Cerebellar nuclear complex (tissue), 1 donor: ENCODE measurements around the gene ANXA9.

ENCODE experiments used
- DNase-seq, 2 experiments: peaks; one replicate each; lab custom pipeline; 2025; lab: John Stamatoyannopoulos, UW

Gene ANXA9

GRCh38 chr1:151005729-151006319 lies 23.7 kb downstream of the ANXA9 start:
- no peak for DNase-seq

- peak; percentile 63 to 77 for DNase-seq
Measured at GRCh38 chr1:151006327-151007052, 24.4 kb downstream of the ANXA9 start, which contains the start of gene MINDY1. TSS of gene MINDY1 (minus strand) at chr1:151006902. CDS start at chr1:151002617, 4,285 bp downstream.

GRCh38 chr1:151007853-151008243 lies 25.8 kb downstream of the ANXA9 start:
- no peak for DNase-seq

GRCh38 chr1:151008244-151009205 lies 26.4 kb downstream of the ANXA9 start, which contains the start of gene PRUNE1:
TSS of gene PRUNE1 (plus strand) at chr1:151008449. CDS start at chr1:151008633, 184 bp downstream.
- DNase-seq: peak; percentile 64 to 75

- DNase-seq: no peak
Measured at GRCh38 chr1:151009206-151009587, 27.1 kb downstream of the ANXA9 start.

GRCh38 chr1:151009674-151010345 lies 27.7 kb downstream of the ANXA9 start:
- no peak for DNase-seq

- DNase-seq: no peak
Measured at GRCh38 chr1:151010346-151010726, 28.2 kb downstream of the ANXA9 start.

GRCh38 chr1:151011154-151011850 lies 29.2 kb downstream of the ANXA9 start:
- no peak for DNase-seq

GRCh38 chr1:151012684-151013471 lies 30.8 kb downstream of the ANXA9 start:
- no peak for DNase-seq

GRCh38 chr1:151013518-151013917 lies 31.4 kb downstream of the ANXA9 start:
- DNase-seq: no peak

GRCh38 chr1:151024540-151025146 lies 42.6 kb downstream of the ANXA9 start:
- no peak for DNase-seq

- no peak for DNase-seq
Measured at GRCh38 chr1:151026460-151026859, 44.4 kb downstream of the ANXA9 start.

- no peak for DNase-seq
Measured at GRCh38 chr1:151032164-151032563, 50.1 kb downstream of the ANXA9 start.

GRCh38 chr1:151035167-151035566 lies 53.1 kb downstream of the ANXA9 start:
- DNase-seq: no peak

- no peak for DNase-seq
Measured at GRCh38 chr1:151036356-151036755, 54.3 kb downstream of the ANXA9 start, which contains the start of gene BNIPL. TSS of gene BNIPL (plus strand) at chr1:151036586. CDS start at chr1:151036726, 140 bp downstream.

- no peak for DNase-seq
Measured at GRCh38 chr1:151037032-151037431, 54.9 kb downstream of the ANXA9 start.

- no peak for DNase-seq
Measured at GRCh38 chr1:151039521-151039920, 57.4 kb downstream of the ANXA9 start.

GRCh38 chr1:151043163-151043562 lies 61.1 kb downstream of the ANXA9 start:
- DNase-seq: no peak
